Keratinocyte (primary cell): ENCODE data around the gene RFX6. TPM values are rescaled to one million over a fixed set of nuclear protein-coding genes. Genes with fewer than 3 reads are reported as not detected.

Source experiments
- DNase-seq: peaks from one replicate; pipeline ENCODE4 v3.0.0-alpha.2; 2011; ENCODE audit warnings: low read depth, missing footprints, low spot score
- FAIRE-seq: peaks from 2 replicates; lab custom pipeline; 2011; peaks lifted over from hg19 to GRCh38; lab: Jason Lieb, UNC
- H2AFZ ChIP-seq: 2 replicates; pipeline ENCODE4 v1.6.0; 2012; ENCODE audit warnings: low read length, control low read depth, inconsistent platforms; ENCODE audit not compliant: control insufficient read depth
- H3K27ac ChIP-seq: 2 replicates; pipeline ENCODE4 v1.5.1; 2011; ENCODE audit warnings: low read length; ENCODE audit not compliant: control insufficient read depth, insufficient read depth
- H3K27me3 ChIP-seq: 3 replicates; pipeline ENCODE4 v1.6.0; 2011; ENCODE audit warnings: low read length; ENCODE audit not compliant: control insufficient read depth, insufficient read depth; ENCODE audit errors: extremely low read depth
- H3K36me3 ChIP-seq, 2 experiments: 2 replicates in 1 of 2; 3 replicates in 1 of 2; pipeline ENCODE4 v1.5.1; 2011; ENCODE audit warnings: low read length in 2 of 2, mild to moderate bottlenecking in 1 of 2; ENCODE audit not compliant: control insufficient read depth in 2 of 2, insufficient read depth in 2 of 2; ENCODE audit errors: extremely low read depth in 1 of 2
- H3K4me1 ChIP-seq: 3 replicates; pipeline ENCODE4 v1.5.1; 2011; ENCODE audit warnings: low read length; ENCODE audit not compliant: control insufficient read depth, insufficient read depth; ENCODE audit errors: extremely low read depth
- H3K4me2 ChIP-seq: 3 replicates; pipeline ENCODE4 v1.6.0; 2011; ENCODE audit warnings: low read depth, low read length; ENCODE audit not compliant: control insufficient read depth, insufficient read depth; ENCODE audit errors: extremely low read depth
- H3K4me3 ChIP-seq, 3 experiments: fragments of 200-600 bp in 1 of 3; sonication (generic) in 1 of 3; 2 replicates in 2 of 3; 3 replicates in 1 of 3; pipeline ENCODE4 v1.5.1; 2011 to 2016; ENCODE audit warnings: low read length in 3 of 3, mild to moderate bottlenecking in 3 of 3, control low read depth in 2 of 3, inconsistent platforms in 1 of 3, low read depth in 1 of 3, mixed read lengths in 1 of 3, mixed run types in 1 of 3, moderate library complexity in 1 of 3; ENCODE audit not compliant: control insufficient read depth in 2 of 3, insufficient read depth in 2 of 3; ENCODE audit errors: extremely low read depth in 1 of 3
- H3K79me2 ChIP-seq: 2 replicates; pipeline ENCODE4 v1.6.0; 2012; ENCODE audit warnings: low read length; ENCODE audit not compliant: control insufficient read depth, insufficient read depth
- H3K9ac ChIP-seq: 3 replicates; pipeline ENCODE4 v1.6.0; 2011; ENCODE audit warnings: low read length; ENCODE audit not compliant: control insufficient read depth, insufficient read depth; ENCODE audit errors: extremely low read depth
- H3K9me1 ChIP-seq: 3 replicates; pipeline ENCODE4 v1.6.0; 2011; ENCODE audit warnings: low read length; ENCODE audit not compliant: control insufficient read depth, insufficient read depth; ENCODE audit errors: extremely low read depth
- H3K9me3 ChIP-seq: 2 replicates; pipeline ENCODE4 v1.5.1; 2012; ENCODE audit warnings: low read depth, low read length; ENCODE audit not compliant: control insufficient read depth
- H4K20me1 ChIP-seq: 3 replicates; pipeline ENCODE4 v1.6.0; 2011; ENCODE audit warnings: low read length; ENCODE audit not compliant: control insufficient read depth, insufficient read depth; ENCODE audit errors: extremely low read depth
- EZH2 ChIP-seq: IDR thresholded peaks from one replicate; pipeline ENCODE4 v1.6.1; 2012; ENCODE audit warnings: inconsistent platforms, mild to moderate bottlenecking, low read length, moderate library complexity
- dilution Hi-C: fragments of 300-500 bp; cut with MboI; formaldehyde crosslinking; loops from one replicate; pipeline ENCODE4 v1.7.0; 2020; ENCODE audit warnings: low sequenced_read_pairs; ENCODE audit not compliant: extremely low pct_ligation_motif_present
- polyA plus RNA-seq, 5 experiments: library from polyadenylated mRNA; depleted of rRNA in 3 of 5; stranded (reverse) in 3 of 5; stranded (forward) in 1 of 5; unstranded in 1 of 5; fragments of >200 nt; gene quantifications; 1 replicate in 1 of 5; 2 replicates in 3 of 5; 3 replicates in 1 of 5; pipeline versions ENCODE4 v1.2.1 to v1.2.3, GENCODE V29; 2011 to 2012; ENCODE audit warnings: missing spikeins in 2 of 5, low read depth in 1 of 5, low replicate concordance in 1 of 5
- TF ChIP-seq, protein P1 (sequence below), 3 experiments: IDR thresholded peaks in 1 of 3; conservative IDR thresholded peaks in 1 of 3; optimal IDR thresholded peaks in 1 of 3; 2 replicates in 2 of 3; 3 replicates in 1 of 3; pipeline versions ENCODE3 to v1.5.1; 2011; ENCODE audit warnings: low read length in 3 of 3, mild to moderate bottlenecking in 3 of 3, moderate library complexity in 2 of 3, control low read depth in 1 of 3, inconsistent platforms in 1 of 3; ENCODE audit not compliant: insufficient read depth in 2 of 3; ENCODE audit errors: extremely low read depth in 1 of 3

The RFX6 gene
- polyA plus RNA-seq, 1 donor (not counting 4 experiments of a cell fraction or from before 2014, with no cell fraction given) = not detected

DNA sequence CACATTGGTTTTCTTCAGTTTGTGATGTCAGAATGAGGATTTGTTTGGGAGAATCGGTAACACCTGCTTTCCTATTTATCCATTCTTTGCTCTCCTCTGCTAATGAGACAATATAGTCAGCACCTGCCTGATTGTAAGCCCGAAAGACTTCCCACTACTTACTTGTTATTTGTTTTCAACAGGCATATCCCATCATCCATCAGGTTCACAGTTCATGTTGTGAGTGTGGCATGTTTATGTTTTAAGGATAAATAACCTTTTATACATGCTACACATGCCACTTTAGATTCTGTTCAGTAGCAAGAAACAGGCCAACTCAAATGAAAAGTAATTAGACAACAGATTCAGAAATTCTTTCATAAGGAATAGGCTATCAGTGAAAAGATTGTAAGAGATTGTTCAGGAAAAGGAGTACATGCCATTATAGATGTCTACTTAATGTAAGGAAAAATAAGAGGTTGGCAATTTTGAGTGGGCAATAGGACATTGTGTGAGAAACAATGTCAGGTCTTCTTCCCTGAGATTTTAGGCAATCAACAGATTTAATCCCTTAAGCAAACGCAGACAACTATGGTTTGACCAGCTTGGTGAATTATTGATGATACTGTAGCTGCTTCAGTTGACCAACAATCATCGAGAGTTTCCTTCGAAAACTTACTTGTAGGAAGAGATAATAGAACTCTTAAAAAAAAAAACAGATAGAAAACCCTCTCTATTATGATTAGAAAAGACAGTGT, 40.3 kb upstream of the RFX6 start:
- H4K20me1 ChIP-seq = no peaks in the 10 kb centered on the region
- no peaks in the 10 kb centered on the region for H3K4me1 ChIP-seq
- no peak for TF ChIP-seq EZH2
- no peaks in the 10 kb centered on the region for H3K79me2 ChIP-seq
- no peak overlapping the region for H3K4me2 ChIP-seq
- H3K36me3 ChIP-seq = no peaks in the 10 kb centered on the region
- no peak overlapping the region for H3K27ac ChIP-seq
- FAIRE-seq (no peak), DNase-seq (no peak)
- H3K27me3 ChIP-seq = no peaks in the 10 kb centered on the region
- dilution Hi-C loops = no loop called here
- no peak overlapping the region for H2AFZ ChIP-seq
- H3K9ac ChIP-seq = no peak overlapping the region
- no peaks in the 10 kb centered on the region for H3K9me3 ChIP-seq
- H3K9me1 ChIP-seq = no peaks in the 10 kb centered on the region
- H3K4me3 ChIP-seq = no peak overlapping the region

DNA sequence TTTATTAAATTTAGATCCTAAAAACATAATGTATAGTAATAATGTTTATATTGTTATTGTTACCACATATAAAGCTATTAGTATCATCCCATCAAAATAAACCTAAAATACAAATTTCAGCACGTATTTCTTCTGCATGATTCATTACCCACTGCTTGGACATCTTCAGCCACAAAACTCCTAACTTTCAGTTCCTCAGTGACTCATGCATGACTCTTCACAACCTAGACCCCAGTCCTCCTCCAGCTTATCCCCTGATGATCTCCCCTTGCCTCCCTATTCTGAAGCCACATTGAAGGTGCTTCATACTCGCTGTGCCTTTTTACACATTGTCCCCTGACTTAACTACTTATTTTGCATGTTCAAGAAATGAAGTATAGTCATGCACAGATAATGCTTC, 37.0 kb upstream of the RFX6 start:
- TF ChIP-seq, protein P1, sequence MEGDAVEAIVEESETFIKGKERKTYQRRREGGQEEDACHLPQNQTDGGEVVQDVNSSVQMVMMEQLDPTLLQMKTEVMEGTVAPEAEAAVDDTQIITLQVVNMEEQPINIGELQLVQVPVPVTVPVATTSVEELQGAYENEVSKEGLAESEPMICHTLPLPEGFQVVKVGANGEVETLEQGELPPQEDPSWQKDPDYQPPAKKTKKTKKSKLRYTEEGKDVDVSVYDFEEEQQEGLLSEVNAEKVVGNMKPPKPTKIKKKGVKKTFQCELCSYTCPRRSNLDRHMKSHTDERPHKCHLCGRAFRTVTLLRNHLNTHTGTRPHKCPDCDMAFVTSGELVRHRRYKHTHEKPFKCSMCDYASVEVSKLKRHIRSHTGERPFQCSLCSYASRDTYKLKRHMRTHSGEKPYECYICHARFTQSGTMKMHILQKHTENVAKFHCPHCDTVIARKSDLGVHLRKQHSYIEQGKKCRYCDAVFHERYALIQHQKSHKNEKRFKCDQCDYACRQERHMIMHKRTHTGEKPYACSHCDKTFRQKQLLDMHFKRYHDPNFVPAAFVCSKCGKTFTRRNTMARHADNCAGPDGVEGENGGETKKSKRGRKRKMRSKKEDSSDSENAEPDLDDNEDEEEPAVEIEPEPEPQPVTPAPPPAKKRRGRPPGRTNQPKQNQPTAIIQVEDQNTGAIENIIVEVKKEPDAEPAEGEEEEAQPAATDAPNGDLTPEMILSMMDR (optimal IDR thresholded peaks at IDR 0.05 in 1 of 3, IDR thresholded peaks at IDR 0.05 in 1 of 3, conservative IDR thresholded peaks at IDR 0.05 in 1 of 3; ENCODE audit: extremely low read depth in 1 of 3, insufficient read depth in 2 of 3, low read length in 3 of 3) = no peak
- no peak for TF ChIP-seq EZH2
- Histone ChIP-seq H3K27ac (no peak overlapping the region), H3K36me3 (no peaks in the 10 kb centered on the region), H4K20me1 (no peaks in the 10 kb centered on the region), H2AFZ (no peak overlapping the region), H3K9me1 (no peaks in the 10 kb centered on the region), H3K27me3 (no peaks in the 10 kb centered on the region), H3K9ac (no peak overlapping the region), H3K4me3 (no peak overlapping the region), H3K79me2 (no peaks in the 10 kb centered on the region), H3K4me2 (no peak overlapping the region), H3K9me3 (no peaks in the 10 kb centered on the region), H3K4me1 (no peaks in the 10 kb centered on the region)
- dilution Hi-C loops = no loop called here
- no peak for DNase-seq
- no peak for FAIRE-seq
